ENCODE results near the gene PABPC1L. TPM values are rescaled to one million over a fixed set of nuclear protein-coding genes. Genes with fewer than 3 reads are reported as not detected.

Gene PABPC1L
- total RNA-seq, 1 donor from 2014 or later: 83.6 TPM

GRCh38 chr20:44886266-44886651, 23.6 kb upstream of the PABPC1L start:
- Mint-ChIP-seq H3K4me3 (ENCODE audit: low read depth) (peak overlapping the region; percentile 97), H3K4me1 (ENCODE audit: low read depth) (peaks cover 53% of the 10 kb centered on the region), H3K27me3 (ENCODE audit: low read depth) (peaks cover 1% of the 10 kb centered on the region), H3K9me3 (no peaks in the 10 kb centered on the region), H3K27ac (peak overlapping the region; percentile 89), H3K36me3 (ENCODE audit: low read depth) (peaks cover 41% of the 10 kb centered on the region)
- intact Hi-C loops (cut with micrococcal nuclease): loop anchor here (2.0 to 5.0 kb wide), 2 partner anchors 19 to 244 kb away; no protein-coding TSS in a partner anchor
- no peak for DNase-seq (ENCODE audit: low spot score)

- Mint-ChIP-seq H3K27ac (peak overlapping the region; percentile 89), H3K9me3 (no peaks in the 10 kb centered on the region), H3K4me1 (ENCODE audit: low read depth) (peaks cover 58% of the 10 kb centered on the region), H3K27me3 (ENCODE audit: low read depth) (peaks cover 1% of the 10 kb centered on the region), H3K4me3 (ENCODE audit: low read depth) (peak overlapping the region; percentile 97), H3K36me3 (ENCODE audit: low read depth) (peaks cover 46% of the 10 kb centered on the region)
- DNase-seq (ENCODE audit: low spot score): no peak
- intact Hi-C loops (cut with micrococcal nuclease): loop anchor here (2.0 to 5.0 kb wide), 2 partner anchors 18 to 245 kb away; no protein-coding TSS in a partner anchor
Observed at GRCh38 chr20:44886828-44887227, 23.0 kb upstream of the PABPC1L start.

- intact Hi-C loops (cut with micrococcal nuclease): loop anchor here (2.0 to 5.0 kb wide), 2 partner anchors 17 to 245 kb away; no protein-coding TSS in a partner anchor
- Mint-ChIP-seq H3K4me3 (ENCODE audit: low read depth) (peak overlapping the region; percentile 97), H3K9me3 (no peaks in the 10 kb centered on the region), H3K27me3 (ENCODE audit: low read depth) (no peaks in the 10 kb centered on the region), H3K4me1 (ENCODE audit: low read depth) (peaks cover 65% of the 10 kb centered on the region), H3K36me3 (ENCODE audit: low read depth) (peaks cover 52% of the 10 kb centered on the region), H3K27ac (no peak overlapping the region)
- no peak for DNase-seq (ENCODE audit: low spot score)
Observed at GRCh38 chr20:44887466-44887865, 22.4 kb upstream of the PABPC1L start.

GRCh38 chr20:44888226-44889103, 21.4 kb upstream of the PABPC1L start:
- Mint-ChIP-seq H3K27ac (no peak overlapping the region), H3K9me3 (no peaks in the 10 kb centered on the region), H3K36me3 (ENCODE audit: low read depth) (peaks cover 55% of the 10 kb centered on the region), H3K4me1 (ENCODE audit: low read depth) (peaks cover 67% of the 10 kb centered on the region), H3K4me3 (ENCODE audit: low read depth) (peak overlapping the region; percentile 62), H3K27me3 (ENCODE audit: low read depth) (no peaks in the 10 kb centered on the region)
- intact Hi-C loops (cut with micrococcal nuclease): loop anchor here (2.0 to 5.0 kb wide), 2 partner anchors 78 to 246 kb away; partner anchors contain the start of gene STK4
- DNase-seq (ENCODE audit: low spot score): no peak

- intact Hi-C loops (cut with micrococcal nuclease): no loop called here
- Mint-ChIP-seq H3K9me3 (no peaks in the 10 kb centered on the region), H3K27me3 (ENCODE audit: low read depth) (no peaks in the 10 kb centered on the region), H3K27ac (peak overlapping the region; percentile 15), H3K4me1 (ENCODE audit: low read depth) (peaks cover 75% of the 10 kb centered on the region), H3K36me3 (ENCODE audit: low read depth) (peaks cover 66% of the 10 kb centered on the region), H3K4me3 (ENCODE audit: low read depth) (no peak overlapping the region)
- no peak for DNase-seq (ENCODE audit: low spot score)
Observed at GRCh38 chr20:44891826-44892225, 18.0 kb upstream of the PABPC1L start.

- intact Hi-C loops (cut with micrococcal nuclease): no loop called here
- Mint-ChIP-seq H3K27ac (peak overlapping the region; percentile 4), H3K27me3 (ENCODE audit: low read depth) (no peaks in the 10 kb centered on the region), H3K4me3 (ENCODE audit: low read depth) (no peak overlapping the region), H3K36me3 (ENCODE audit: low read depth) (peaks cover 60% of the 10 kb centered on the region), H3K4me1 (ENCODE audit: low read depth) (peaks cover 64% of the 10 kb centered on the region), H3K9me3 (no peaks in the 10 kb centered on the region)
- no peak for DNase-seq (ENCODE audit: low spot score)
Observed at GRCh38 chr20:44894959-44895358, 14.9 kb upstream of the PABPC1L start.

- H3K27me3 Mint-ChIP-seq (ENCODE audit: low read depth): no peaks in the 10 kb centered on the region
- peaks cover 66% of the 10 kb centered on the region for H3K4me1 Mint-ChIP-seq (ENCODE audit: low read depth)
- no peak overlapping the region for H3K27ac Mint-ChIP-seq
- DNase-seq (ENCODE audit: low spot score): no peak
- H3K36me3 Mint-ChIP-seq (ENCODE audit: low read depth): peaks cover 61% of the 10 kb centered on the region
- no peak overlapping the region for H3K4me3 Mint-ChIP-seq (ENCODE audit: low read depth)
- intact Hi-C loops (cut with micrococcal nuclease): no loop called here
- no peaks in the 10 kb centered on the region for H3K9me3 Mint-ChIP-seq
Observed at GRCh38 chr20:44896583-44896982, 13.3 kb upstream of the PABPC1L start.

GRCh38 chr20:44897133-44897532, 12.7 kb upstream of the PABPC1L start:
- Mint-ChIP-seq H3K27me3 (ENCODE audit: low read depth) (no peaks in the 10 kb centered on the region), H3K9me3 (no peaks in the 10 kb centered on the region), H3K36me3 (ENCODE audit: low read depth) (peaks cover 58% of the 10 kb centered on the region), H3K4me3 (ENCODE audit: low read depth) (no peak overlapping the region), H3K27ac (peak overlapping the region; percentile 15), H3K4me1 (ENCODE audit: low read depth) (peaks cover 60% of the 10 kb centered on the region)
- no peak for DNase-seq (ENCODE audit: low spot score)
- intact Hi-C loops (cut with micrococcal nuclease): no loop called here

- no peak for DNase-seq (ENCODE audit: low spot score)
- H3K27ac Mint-ChIP-seq: peak overlapping the region; percentile 74
- intact Hi-C loops (cut with micrococcal nuclease): no loop called here
- H3K27me3 Mint-ChIP-seq (ENCODE audit: low read depth): no peaks in the 10 kb centered on the region
- H3K4me1 Mint-ChIP-seq (ENCODE audit: low read depth): peaks cover 42% of the 10 kb centered on the region
- peaks cover 71% of the 10 kb centered on the region for H3K36me3 Mint-ChIP-seq (ENCODE audit: low read depth)
- H3K9me3 Mint-ChIP-seq: no peaks in the 10 kb centered on the region
- H3K4me3 Mint-ChIP-seq (ENCODE audit: low read depth): no peak overlapping the region
Observed at GRCh38 chr20:44900231-44900854, 9.5 kb upstream of the PABPC1L start.

- H3K4me1 Mint-ChIP-seq (ENCODE audit: low read depth): peaks cover 29% of the 10 kb centered on the region
- H3K36me3 Mint-ChIP-seq (ENCODE audit: low read depth): peaks cover 77% of the 10 kb centered on the region
- no peaks in the 10 kb centered on the region for H3K27me3 Mint-ChIP-seq (ENCODE audit: low read depth)
- no peak overlapping the region for H3K27ac Mint-ChIP-seq
- no peaks in the 10 kb centered on the region for H3K9me3 Mint-ChIP-seq
- intact Hi-C loops (cut with micrococcal nuclease): no loop called here
- no peak overlapping the region for H3K4me3 Mint-ChIP-seq (ENCODE audit: low read depth)
- no peak for DNase-seq (ENCODE audit: low spot score)
Observed at GRCh38 chr20:44901974-44902373, 7.9 kb upstream of the PABPC1L start.

GRCh38 chr20:44904377-44904776, 5.5 kb upstream of the PABPC1L start:
- no peak overlapping the region for H3K4me3 Mint-ChIP-seq (ENCODE audit: low read depth)
- H3K36me3 Mint-ChIP-seq (ENCODE audit: low read depth): peaks cover 77% of the 10 kb centered on the region
- H3K27ac Mint-ChIP-seq: no peak overlapping the region
- H3K27me3 Mint-ChIP-seq (ENCODE audit: low read depth): no peaks in the 10 kb centered on the region
- no peaks in the 10 kb centered on the region for H3K9me3 Mint-ChIP-seq
- no peak for DNase-seq (ENCODE audit: low spot score)
- intact Hi-C loops (cut with micrococcal nuclease): loop anchor here (2.0 kb wide), 1 partner anchor 18 kb away; no protein-coding TSS in a partner anchor
- peaks cover 24% of the 10 kb centered on the region for H3K4me1 Mint-ChIP-seq (ENCODE audit: low read depth)

- Mint-ChIP-seq H3K9me3 (no peaks in the 10 kb centered on the region), H3K27me3 (ENCODE audit: low read depth) (no peaks in the 10 kb centered on the region), H3K36me3 (ENCODE audit: low read depth) (peaks cover 64% of the 10 kb centered on the region), H3K27ac (peak overlapping the region; percentile 58), H3K4me3 (ENCODE audit: low read depth) (peak overlapping the region; percentile 73), H3K4me1 (ENCODE audit: low read depth) (peaks cover 19% of the 10 kb centered on the region)
- intact Hi-C loops (cut with micrococcal nuclease): no loop called here
- DNase-seq (ENCODE audit: low spot score): no peak
Observed at GRCh38 chr20:44908987-44909871, 631 bp upstream of the PABPC1L start.

All from activated T-helper 2 cell treated with anti-CD3 and anti-CD28 coated beads, Interferon-gamma antibody, Interleukin-2, Interleukin-4, amounts not matched to agents 10 μg/mL and 5 μg/mL and 100 μg/mL, durations not matched to agents 14 hours and 24 hours and 36 hours (primary cell).